C4-2B (cell line): ENCODE results near the gene RRP9.

Experiments used
- H3K27ac ChIP-seq: fragments of 450-650 bp; 2 replicates; pipeline ENCODE4 v1.5.1; 2017
- ZFX ChIP-seq: fragments of 450-650 bp; IDR thresholded peaks from 2 replicates; pipeline ENCODE4 v1.6.1; 2017
- TF ChIP-seq, protein P1 (sequence below): fragments of 450-650 bp; conservative IDR thresholded peaks from 2 replicates; pipeline ENCODE4 v1.5.1; 2017; ENCODE audit warnings: mild to moderate bottlenecking

Gene RRP9

DNA sequence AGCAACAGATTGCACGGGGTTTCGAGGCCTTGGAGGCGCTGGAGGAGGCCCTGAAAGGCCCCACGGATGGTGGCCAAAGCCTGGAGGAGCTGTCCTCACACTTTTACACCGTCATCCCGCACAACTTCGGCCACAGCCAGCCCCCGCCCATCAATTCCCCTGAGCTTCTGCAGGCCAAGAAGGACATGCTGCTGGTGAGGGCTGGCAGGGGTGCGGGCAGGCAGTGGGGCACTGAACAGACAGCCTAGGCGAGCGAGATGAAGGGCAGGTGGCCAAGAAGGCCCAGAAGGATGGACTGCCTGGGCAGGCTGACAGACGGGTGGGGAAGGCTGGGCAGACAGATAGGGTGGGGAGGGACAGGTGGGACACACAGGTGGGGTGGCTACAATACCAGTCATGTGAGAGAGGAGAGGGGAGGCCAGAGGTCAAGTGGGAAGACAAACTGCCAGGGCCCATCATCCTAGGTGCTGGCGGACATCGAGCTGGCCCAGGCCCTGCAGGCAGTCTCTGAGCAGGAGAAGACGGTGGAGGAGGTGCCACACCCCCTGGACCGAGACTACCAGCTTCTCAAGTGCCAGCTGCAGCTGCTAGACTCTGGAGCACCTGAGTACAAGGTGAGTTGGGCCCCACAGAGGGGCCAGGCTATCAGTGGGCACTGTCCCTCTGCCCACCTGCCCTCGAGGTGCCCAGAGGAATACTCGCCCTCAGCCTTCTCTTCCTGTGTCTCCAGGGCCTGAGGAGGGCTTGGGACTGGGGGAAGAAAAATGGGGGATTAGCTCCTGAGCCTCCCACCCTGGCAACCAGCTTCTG is 3.5 kb upstream of the RRP9 start:
- TF ChIP-seq ZFX = no peak
- TF ChIP-seq, protein P1, sequence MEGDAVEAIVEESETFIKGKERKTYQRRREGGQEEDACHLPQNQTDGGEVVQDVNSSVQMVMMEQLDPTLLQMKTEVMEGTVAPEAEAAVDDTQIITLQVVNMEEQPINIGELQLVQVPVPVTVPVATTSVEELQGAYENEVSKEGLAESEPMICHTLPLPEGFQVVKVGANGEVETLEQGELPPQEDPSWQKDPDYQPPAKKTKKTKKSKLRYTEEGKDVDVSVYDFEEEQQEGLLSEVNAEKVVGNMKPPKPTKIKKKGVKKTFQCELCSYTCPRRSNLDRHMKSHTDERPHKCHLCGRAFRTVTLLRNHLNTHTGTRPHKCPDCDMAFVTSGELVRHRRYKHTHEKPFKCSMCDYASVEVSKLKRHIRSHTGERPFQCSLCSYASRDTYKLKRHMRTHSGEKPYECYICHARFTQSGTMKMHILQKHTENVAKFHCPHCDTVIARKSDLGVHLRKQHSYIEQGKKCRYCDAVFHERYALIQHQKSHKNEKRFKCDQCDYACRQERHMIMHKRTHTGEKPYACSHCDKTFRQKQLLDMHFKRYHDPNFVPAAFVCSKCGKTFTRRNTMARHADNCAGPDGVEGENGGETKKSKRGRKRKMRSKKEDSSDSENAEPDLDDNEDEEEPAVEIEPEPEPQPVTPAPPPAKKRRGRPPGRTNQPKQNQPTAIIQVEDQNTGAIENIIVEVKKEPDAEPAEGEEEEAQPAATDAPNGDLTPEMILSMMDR = no peak
- H3K27ac ChIP-seq = no peak overlapping the region

DNA sequence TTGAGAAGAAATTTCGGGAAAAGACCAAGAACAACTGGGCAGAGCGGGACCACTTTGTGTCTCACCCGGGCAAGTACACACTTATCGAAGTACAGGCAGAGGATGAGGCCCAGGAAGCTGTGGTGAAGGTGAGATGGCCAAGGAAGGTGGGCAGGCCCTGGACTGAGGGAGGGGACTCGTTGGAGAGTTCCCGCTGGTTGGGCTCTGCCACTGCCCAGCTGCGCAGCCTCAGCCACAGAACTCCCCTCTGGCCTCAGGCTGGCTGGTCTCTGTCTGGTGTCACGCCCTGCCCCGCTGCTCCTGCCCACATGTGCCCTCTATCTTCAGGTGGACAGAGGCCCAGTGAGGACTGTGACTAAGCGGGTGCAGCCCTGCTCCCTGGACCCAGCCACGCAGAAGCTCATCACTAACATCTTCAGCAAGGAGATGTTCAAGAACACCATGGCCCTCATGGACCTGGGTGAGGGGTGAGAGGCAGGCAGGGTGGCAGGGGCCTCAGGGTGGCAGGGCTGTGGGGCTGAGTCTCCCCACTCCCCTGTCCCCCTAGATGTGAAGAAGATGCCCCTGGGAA is 2.8 kb upstream of the RRP9 start:
- TF ChIP-seq, protein P1 = no peak
- no peak overlapping the region for H3K27ac ChIP-seq

DNA sequence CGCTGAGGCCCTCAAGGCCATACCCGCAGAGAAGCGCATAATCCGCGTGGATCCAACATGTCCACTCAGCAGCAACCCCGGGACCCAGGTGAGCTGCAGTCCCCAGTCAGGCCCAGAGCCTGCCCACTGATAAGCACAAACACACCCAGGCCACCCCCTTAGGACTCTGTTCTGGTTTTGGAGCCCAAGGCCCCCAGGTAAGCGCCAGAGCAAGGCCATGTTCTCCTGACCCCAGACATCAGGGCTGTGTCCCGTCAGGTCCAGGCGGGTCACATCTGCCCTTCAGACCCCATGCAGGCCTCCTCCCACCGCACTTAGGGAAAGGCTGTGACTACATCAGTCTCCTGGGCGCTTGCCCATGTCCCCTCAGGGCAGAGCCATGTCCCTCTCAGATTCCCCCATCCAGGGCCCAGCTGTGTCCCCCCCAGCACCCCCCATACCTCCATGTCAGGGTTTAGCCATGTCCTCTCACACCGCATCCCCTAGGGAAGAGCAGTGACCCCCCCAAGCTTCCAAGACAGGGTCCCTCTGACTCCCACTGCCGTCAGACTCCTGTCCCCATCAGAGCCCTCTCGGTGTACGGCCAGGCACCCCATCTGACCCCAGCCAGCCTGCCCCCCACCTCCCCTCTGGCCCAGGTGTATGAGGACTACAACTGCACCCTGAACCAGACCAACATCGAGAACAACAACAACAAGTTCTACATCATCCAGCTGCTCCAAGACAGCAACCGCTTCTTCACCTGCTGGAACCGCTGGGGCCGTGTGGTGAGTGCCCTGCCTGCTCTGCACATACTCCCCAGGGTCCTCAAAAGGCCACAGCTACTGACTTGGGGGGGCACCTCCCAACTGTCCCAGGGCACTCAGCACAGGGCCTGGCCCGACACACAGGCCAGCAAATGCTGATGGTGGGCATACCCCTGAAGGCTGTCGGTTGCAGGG is 2.0 kb upstream of the RRP9 start:
- H3K27ac ChIP-seq = no peak overlapping the region; the same call in 1 of the 2 replicates
- TF ChIP-seq, protein P1 = no peak
- TF ChIP-seq ZFX = no peak

DNA sequence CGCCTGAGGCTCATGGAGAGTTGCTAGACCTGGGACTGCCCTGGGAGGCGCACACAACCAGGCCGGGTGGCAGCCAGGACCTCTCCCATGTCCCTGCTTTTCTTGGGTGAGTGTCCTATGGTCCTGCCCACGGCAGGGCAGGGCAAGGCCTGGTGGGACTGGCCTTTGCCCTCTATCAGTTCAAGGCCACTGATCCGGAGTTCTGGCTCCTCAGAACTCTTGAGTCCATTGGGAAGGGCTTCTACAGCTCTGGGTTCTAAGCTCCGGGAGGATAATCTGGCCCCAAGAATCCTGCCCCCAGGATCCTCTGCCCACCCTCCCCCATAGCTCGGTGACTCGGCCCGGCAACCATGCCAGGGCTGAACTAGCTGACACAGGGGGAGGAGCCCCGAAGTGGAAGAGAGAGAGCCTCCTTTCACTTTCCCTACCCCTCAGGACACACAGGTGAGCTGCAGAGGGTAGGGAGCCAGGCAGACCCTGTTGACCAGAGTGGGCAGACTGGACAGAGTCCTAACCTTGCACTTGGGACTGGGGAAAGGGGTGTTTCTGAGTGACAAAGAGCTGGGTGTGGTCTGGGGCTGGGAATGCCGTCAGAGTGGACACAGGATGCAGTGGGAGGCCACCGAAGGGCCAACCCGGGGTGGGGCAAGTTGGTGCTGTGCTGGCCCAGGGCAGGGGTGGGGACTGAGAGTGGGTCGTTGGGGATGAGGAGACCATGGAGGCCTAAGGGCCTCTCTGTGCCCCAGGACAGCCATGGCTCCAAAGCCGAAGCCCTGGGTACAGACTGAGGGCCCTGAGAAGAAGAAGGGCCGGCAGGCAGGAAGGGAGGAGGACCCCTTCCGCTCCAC is 1.1 kb upstream of the RRP9 start:
- TF ChIP-seq ZFX = no peak; the same call in 1 of the 2 replicates
- TF ChIP-seq, protein P1 = no peak
- peak overlapping the region; percentile 81 for H3K27ac ChIP-seq

DNA sequence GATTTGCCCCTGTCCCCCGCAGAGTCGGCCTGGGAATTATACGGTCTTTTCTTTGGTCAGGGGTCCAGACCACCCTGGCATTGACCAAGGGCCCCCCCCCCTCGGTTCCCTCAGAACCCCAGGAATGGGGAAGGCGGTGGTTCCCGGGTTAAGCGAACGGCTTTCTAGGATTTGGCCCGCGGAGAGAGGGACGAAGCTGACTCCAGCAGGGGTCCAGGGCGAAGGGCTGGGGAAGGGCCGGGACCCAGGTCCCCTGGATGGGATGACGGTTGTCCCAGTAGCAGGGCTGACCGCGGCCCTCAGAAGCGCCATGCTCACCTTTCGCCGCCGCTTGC is 274 bp downstream of the RRP9 start:
- TF ChIP-seq, protein P1 = no peak
- TF ChIP-seq ZFX = no peak
- peak overlapping the region; percentile 81 for H3K27ac ChIP-seq

DNA sequence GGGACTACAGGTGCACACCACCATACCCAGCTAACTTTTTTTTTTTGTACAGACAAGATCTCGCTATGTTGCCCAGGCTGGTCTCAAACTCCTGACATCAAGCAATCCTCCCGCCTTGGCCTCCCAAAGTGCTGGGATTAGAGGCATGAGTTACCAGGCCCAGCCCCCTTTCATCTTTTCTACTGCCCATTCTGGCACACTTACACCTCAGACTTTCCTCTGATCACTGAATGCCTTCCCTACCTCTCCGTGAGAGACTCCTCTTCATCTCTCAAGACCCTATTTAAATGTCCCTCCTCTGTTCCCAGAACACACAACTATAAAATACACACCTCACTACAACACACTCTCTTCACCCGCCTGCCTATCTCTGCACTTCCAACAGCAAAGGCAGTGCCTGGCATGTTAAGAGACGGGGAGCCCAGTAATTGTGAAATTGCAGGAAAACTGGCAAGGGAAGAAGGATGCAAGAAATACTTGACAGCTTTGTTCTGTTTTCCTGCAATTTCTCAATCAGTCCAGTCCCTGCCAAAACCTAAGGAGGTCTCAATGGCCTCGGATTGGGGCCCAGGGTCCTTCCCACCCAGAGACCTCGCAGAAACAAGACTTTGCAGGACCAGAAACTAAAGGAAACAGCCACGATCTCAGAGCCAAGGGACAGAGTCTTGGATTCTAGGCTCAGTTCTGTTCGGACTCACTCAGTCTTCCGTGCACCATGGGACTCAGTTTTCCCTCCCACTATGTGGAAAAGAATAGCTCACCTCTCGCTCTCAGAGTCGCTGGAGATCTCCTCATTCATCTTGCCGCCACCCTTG is 849 bp downstream of the RRP9 start:
- H3K27ac ChIP-seq = peak overlapping the region; percentile 81
- TF ChIP-seq ZFX = no peak
